Activated naive CD4-positive, alpha-beta T cell treated with anti-CD3 and anti-CD28 coated beads for 36 hours (primary cell): ENCODE results near the gene DCC. TPM values are rescaled to one million over a fixed set of nuclear protein-coding genes. Genes with fewer than 3 reads are reported as not detected.

Experiments
- CTCF ChIA-PET: fragments of 350-600 bp; sonication (Branson Sonifier 250); formaldehyde crosslinking; loops from one replicate; lab custom pipeline; 2021; ENCODE audit warnings: antibody characterized with exemption; lab: Charles Lee
- DNase-seq: peaks from one replicate; pipeline ENCODE4 v3.0.0-alpha.2; 2020
- H3K27ac Mint-ChIP-seq: one replicate; pipeline ENCODE4 v1.8.0; 2021; ENCODE audit warnings: mild to moderate bottlenecking, mixed read lengths
- H3K27me3 Mint-ChIP-seq: one replicate; pipeline ENCODE4 v1.8.0; 2021; ENCODE audit warnings: low read depth, mixed read lengths
- H3K36me3 Mint-ChIP-seq: one replicate; pipeline ENCODE4 v1.8.0; 2021; ENCODE audit warnings: low read depth, mixed read lengths
- H3K4me1 Mint-ChIP-seq: one replicate; pipeline ENCODE4 v1.8.0; 2021; ENCODE audit warnings: low read depth, mixed read lengths
- H3K4me3 Mint-ChIP-seq: one replicate; pipeline ENCODE4 v1.8.0; 2021; ENCODE audit warnings: mild to moderate bottlenecking, moderate library complexity, mixed read lengths
- H3K9me3 Mint-ChIP-seq: one replicate; pipeline ENCODE4 v1.8.0; 2021; ENCODE audit warnings: mixed read lengths
- intact Hi-C: fragments of 100-400 bp; cut with micrococcal nuclease; formaldehyde crosslinking; loops from one replicate; pipeline ENCODE4 v1.15.1; 2023
- total RNA-seq, 2 experiments: library from RNA; stranded (reverse); gene quantifications; one replicate each; pipeline ENCODE4 v1.2.3, GENCODE V29; 2021

Gene DCC
- total RNA-seq, 2 experiments from 2014 or later, result not detected

DNA sequence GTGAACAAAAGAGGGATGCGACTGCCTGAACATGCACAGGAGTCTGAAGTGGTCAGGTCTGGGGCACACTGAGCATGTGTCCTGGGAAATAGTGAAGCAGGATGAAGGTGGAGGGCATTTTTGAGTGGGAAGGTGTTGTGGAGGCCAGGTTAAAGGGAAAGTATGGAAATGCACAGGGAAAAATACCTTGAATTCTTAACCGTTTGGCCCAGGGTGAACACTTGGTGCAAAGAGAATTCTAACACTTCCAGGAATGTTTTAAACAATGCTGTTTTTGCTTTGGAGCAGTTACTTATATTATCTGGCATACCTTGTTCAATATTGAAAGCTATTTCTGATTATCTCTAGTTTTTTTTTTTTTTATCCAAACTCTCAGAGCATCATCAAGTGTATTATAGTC lies 623.5 kb downstream of the DCC start:
- CTCF ChIA-PET, result no interaction called here
- no peak for DNase-seq

DNA sequence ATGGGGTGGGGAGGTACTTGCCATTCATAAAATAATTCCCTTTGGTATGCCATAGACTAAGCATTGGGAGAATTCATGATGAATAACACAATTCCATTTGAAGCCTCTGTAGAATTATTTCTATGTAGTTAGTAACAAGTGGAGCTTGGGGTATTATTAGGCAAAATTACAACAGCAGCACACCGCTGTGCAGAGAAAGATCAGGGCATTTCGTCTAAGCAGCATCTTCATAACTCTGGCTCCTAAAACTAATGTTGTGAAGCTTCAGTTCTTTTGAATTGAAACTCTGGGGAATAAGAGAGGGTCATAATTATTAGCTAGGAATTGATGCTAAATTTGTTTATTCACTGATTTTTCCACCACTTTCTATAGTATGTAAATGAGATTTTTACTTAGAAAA lies 630.7 kb downstream of the DCC start:
- no peak overlapping the region for H3K4me3 Mint-ChIP-seq
- H3K36me3 Mint-ChIP-seq, result no peaks in the 10 kb centered on the region
- DNase-seq, result no peak
- H3K27ac Mint-ChIP-seq, result no peak overlapping the region
- H3K4me1 Mint-ChIP-seq, result no peaks in the 10 kb centered on the region
- H3K9me3 Mint-ChIP-seq, result peaks cover 4% of the 10 kb centered on the region
- CTCF ChIA-PET, result interaction anchor here (0.7 kb wide), 1 partner anchor 220 kb away, joined by 3 read pairs; no protein-coding TSS in a partner anchor
- no peaks in the 10 kb centered on the region for H3K27me3 Mint-ChIP-seq
- intact Hi-C loops, result no loop called here

More for the DNA sequence above, 623.5 kb downstream of the DCC start:
- H3K9me3 Mint-ChIP-seq, result peaks cover 4% of the 10 kb centered on the region
- H3K4me3 Mint-ChIP-seq, result no peak overlapping the region
- intact Hi-C loops, result no loop called here
- no peaks in the 10 kb centered on the region for H3K36me3 Mint-ChIP-seq
- no peak overlapping the region for H3K27ac Mint-ChIP-seq
- H3K4me1 Mint-ChIP-seq, result no peaks in the 10 kb centered on the region
- no peaks in the 10 kb centered on the region for H3K27me3 Mint-ChIP-seq

DNA sequence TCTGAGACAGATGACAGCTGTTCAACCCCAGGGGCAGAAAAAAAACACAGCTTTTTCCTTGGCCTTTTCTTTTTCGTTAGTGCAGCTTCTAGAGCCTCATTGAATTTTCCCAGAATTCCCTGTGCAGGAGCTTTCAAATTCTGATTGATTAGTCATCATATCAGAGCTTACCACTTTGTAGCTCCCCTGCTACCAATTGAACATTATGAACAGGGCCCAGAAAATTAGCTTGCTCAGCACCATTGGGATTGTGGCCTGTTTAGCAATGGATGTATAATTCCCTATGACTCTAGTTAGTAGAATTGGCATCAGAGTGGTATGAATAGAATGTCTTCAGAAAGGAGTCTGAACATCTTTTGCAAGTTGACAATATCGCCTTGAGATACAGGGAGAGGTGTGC lies 631.1 kb downstream of the DCC start:
- Mint-ChIP-seq H3K9me3 (peaks cover 4% of the 10 kb centered on the region), H3K27ac (no peak overlapping the region), H3K4me3 (no peak overlapping the region), H3K4me1 (no peaks in the 10 kb centered on the region), H3K36me3 (no peaks in the 10 kb centered on the region), H3K27me3 (no peaks in the 10 kb centered on the region)
- intact Hi-C loops, result no loop called here
- CTCF ChIA-PET, result interaction anchor here (0.7 kb wide), 1 partner anchor 220 kb away, joined by 3 read pairs; no protein-coding TSS in a partner anchor
- no peak for DNase-seq

DNA sequence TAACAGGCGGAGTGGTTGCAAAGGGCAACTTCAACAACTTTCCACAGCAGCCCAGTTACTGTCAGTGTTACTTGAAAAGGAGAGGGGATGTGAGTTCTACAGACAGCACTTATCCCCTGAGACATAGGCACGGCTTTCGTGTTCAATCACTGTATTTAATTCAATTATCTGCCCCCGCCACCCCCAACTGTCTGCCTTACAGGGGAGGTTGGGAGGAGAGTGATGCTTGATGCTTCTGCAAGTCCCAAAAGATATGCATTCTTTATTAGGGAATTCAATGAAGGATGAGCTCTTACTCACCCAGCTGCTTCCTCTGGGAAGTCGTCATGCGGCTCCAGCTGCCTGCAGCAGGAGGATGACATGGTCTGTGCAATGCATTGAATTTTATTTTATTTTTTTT lies 639.9 kb downstream of the DCC start:
- peaks cover 7% of the 10 kb centered on the region for H3K9me3 Mint-ChIP-seq
- no peaks in the 10 kb centered on the region for H3K4me1 Mint-ChIP-seq
- CTCF ChIA-PET, result no interaction called here
- H3K4me3 Mint-ChIP-seq, result no peak overlapping the region
- H3K36me3 Mint-ChIP-seq, result no peaks in the 10 kb centered on the region
- intact Hi-C loops, result no loop called here
- DNase-seq, result no peak
- H3K27me3 Mint-ChIP-seq, result no peaks in the 10 kb centered on the region
- H3K27ac Mint-ChIP-seq, result no peak overlapping the region

DNA sequence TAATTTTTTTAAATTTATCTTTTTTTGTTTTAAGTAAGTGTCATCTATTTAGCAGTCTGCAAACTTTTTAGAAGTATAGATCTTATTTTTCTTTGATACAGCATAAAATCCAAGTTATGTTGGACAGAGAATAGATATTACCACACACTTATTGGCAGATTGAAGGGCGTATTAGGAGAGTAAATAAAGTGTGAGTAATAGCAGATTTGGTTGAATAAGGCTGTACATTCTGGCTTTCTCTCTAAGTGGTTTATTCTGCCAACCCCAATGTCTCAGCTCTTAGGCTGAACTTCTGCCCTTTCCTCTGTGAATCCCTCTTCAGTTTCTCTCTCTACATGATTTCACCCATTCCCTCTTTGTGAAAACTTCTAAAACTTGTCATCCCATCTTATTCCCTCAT lies 651.2 kb downstream of the DCC start:
- no peak for DNase-seq
- no peaks in the 10 kb centered on the region for H3K9me3 Mint-ChIP-seq
- intact Hi-C loops, result no loop called here
- H3K36me3 Mint-ChIP-seq, result no peaks in the 10 kb centered on the region
- no peaks in the 10 kb centered on the region for H3K4me1 Mint-ChIP-seq
- no peak overlapping the region for H3K4me3 Mint-ChIP-seq
- no peak overlapping the region for H3K27ac Mint-ChIP-seq
- H3K27me3 Mint-ChIP-seq, result no peaks in the 10 kb centered on the region
- CTCF ChIA-PET, result no interaction called here

DNA sequence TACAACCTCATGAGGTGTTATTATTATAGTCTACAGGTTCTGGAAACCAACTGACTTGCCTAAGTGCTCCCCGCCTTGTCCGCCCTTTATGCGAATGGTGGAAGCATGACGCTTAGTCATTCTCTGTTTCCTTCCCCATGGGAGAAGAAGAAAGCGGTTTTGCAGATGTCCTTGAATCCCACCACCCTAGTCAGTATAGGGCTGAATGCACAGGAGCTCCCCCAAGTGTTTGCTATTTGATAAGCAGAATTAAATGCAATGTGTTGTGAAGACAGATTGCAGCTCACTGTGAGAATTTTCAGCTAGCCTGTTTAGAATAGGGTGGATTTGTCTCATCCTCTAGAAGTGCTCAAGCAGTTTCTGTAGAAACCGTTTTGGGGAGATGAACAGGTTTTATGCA lies 652.0 kb downstream of the DCC start:
- Mint-ChIP-seq H3K4me3 (no peak overlapping the region), H3K27me3 (no peaks in the 10 kb centered on the region), H3K4me1 (no peaks in the 10 kb centered on the region), H3K27ac (no peak overlapping the region), H3K9me3 (no peaks in the 10 kb centered on the region), H3K36me3 (no peaks in the 10 kb centered on the region)
- intact Hi-C loops, result no loop called here
- DNase-seq, result no peak
- CTCF ChIA-PET, result no interaction called here

DNA sequence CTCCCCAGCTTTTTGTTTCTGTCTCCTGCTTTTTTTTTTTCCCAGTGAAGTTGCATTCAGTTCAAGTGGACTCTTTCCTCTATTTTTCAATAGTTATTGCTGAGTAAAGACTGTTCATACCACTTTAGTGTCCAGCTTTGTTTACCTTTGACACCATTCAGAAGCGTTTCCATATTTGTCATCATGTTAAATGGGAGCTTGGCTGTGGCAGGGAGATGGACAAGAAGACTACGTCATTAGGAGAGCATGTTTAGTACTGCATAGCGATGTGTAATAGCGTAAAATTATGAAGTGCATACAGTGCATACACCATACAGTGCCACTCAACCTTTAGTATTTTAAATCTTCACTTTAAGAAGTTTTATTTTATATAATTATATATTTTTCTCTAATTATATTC lies 655.9 kb downstream of the DCC start:
- Mint-ChIP-seq H3K9me3 (no peaks in the 10 kb centered on the region), H3K27me3 (no peaks in the 10 kb centered on the region), H3K4me3 (no peak overlapping the region), H3K4me1 (no peaks in the 10 kb centered on the region), H3K27ac (no peak overlapping the region), H3K36me3 (no peaks in the 10 kb centered on the region)
- CTCF ChIA-PET, result no interaction called here
- intact Hi-C loops, result no loop called here
- no peak for DNase-seq

DNA sequence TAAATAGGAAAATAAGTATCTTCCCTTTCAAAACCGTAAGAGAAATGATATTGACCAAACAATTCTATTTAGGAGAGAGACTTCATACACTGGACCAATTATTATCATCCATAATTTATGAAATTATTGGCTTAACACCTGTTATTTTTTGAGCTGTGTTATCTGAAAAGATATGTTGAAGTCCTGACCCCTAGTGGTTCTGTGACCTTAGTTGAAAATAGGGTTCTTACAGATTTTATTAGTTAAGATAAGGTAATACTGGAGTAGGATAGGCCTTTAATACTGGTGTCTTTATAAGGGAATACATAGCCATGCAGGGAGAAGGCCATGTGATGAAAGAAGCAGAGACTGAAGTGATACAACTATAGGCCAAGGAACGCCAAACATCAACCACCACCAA lies 659.6 kb downstream of the DCC start:
- intact Hi-C loops, result no loop called here
- no peak overlapping the region for H3K27ac Mint-ChIP-seq
- peaks cover 3% of the 10 kb centered on the region for H3K9me3 Mint-ChIP-seq
- no peaks in the 10 kb centered on the region for H3K27me3 Mint-ChIP-seq
- no peak overlapping the region for H3K4me3 Mint-ChIP-seq
- CTCF ChIA-PET, result no interaction called here
- no peak for DNase-seq
- H3K36me3 Mint-ChIP-seq, result no peaks in the 10 kb centered on the region
- H3K4me1 Mint-ChIP-seq, result no peaks in the 10 kb centered on the region

DNA sequence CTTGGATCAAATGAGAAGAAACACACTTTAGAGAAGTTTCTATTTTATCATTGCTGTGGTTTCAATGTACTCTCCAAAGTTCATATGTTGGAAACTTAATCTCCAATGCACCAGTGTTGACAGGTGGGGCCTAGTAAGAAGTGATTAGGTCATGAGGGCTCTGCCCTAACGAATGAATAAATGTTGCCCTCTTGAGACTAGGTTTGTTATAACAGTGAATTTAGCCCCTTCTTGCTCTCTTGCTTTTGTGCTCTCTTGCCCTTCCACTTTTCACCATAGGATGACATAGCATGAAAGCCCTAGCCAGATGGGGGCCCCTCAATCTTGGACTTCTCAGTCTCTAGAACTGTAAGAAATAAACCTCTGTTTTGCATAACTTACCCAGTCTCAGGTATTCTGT lies 664.8 kb downstream of the DCC start:
- Mint-ChIP-seq H3K9me3 (peaks cover 3% of the 10 kb centered on the region), H3K36me3 (no peaks in the 10 kb centered on the region), H3K27ac (no peak overlapping the region), H3K4me1 (no peaks in the 10 kb centered on the region), H3K27me3 (no peaks in the 10 kb centered on the region), H3K4me3 (no peak overlapping the region)
- intact Hi-C loops, result no loop called here
- DNase-seq, result no peak
- CTCF ChIA-PET, result no interaction called here

DNA sequence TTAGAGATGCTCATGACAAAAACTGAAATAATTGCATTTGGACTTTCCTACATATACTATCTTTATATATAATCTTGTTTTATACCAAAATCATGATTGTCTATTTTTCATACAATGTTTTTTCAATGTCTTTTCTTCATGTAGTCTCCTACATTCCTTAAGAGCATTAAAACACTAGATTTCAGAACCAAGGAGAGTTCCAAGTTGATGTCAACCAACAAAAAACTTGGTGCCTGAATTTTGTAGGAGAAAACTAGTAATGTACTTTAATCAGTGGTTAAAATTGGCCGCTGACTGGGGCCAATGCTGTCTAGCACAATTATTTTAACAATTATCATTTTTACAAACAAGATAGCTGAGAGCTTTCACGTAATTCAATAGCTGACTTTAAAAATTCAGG lies 678.8 kb downstream of the DCC start:
- intact Hi-C loops, result no loop called here
- Mint-ChIP-seq H3K27ac (no peak overlapping the region), H3K4me3 (no peak overlapping the region), H3K27me3 (no peaks in the 10 kb centered on the region), H3K9me3 (no peaks in the 10 kb centered on the region), H3K4me1 (no peaks in the 10 kb centered on the region), H3K36me3 (no peaks in the 10 kb centered on the region)
- CTCF ChIA-PET, result interaction anchor here (0.7 kb wide), 1 partner anchor 279 kb away, joined by 3 read pairs; no protein-coding TSS in a partner anchor
- no peak for DNase-seq

DNA sequence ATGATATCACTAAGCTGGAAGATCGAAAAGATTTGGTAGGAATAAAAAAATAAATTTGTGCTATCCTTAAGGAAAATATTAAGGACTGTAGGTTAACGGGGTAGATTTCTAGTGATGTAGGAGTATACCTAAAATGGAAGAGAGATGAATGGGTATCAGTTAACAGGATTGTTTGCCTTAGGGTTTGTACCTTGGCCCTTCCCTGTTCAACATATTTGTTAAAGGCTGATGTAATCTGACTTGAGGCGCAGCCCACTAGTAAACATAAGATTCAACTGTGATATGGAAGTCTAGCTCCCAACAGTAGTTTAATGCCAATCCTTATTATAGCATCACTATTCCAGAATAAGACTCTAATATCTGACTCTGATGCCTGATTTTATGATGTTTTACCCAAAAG lies 685.2 kb downstream of the DCC start:
- Mint-ChIP-seq H3K36me3 (no peaks in the 10 kb centered on the region), H3K4me3 (no peak overlapping the region), H3K4me1 (no peaks in the 10 kb centered on the region), H3K9me3 (peaks cover 1% of the 10 kb centered on the region), H3K27ac (no peak overlapping the region), H3K27me3 (no peaks in the 10 kb centered on the region)
- no peak for DNase-seq
- CTCF ChIA-PET, result no interaction called here
- intact Hi-C loops, result no loop called here

DNA sequence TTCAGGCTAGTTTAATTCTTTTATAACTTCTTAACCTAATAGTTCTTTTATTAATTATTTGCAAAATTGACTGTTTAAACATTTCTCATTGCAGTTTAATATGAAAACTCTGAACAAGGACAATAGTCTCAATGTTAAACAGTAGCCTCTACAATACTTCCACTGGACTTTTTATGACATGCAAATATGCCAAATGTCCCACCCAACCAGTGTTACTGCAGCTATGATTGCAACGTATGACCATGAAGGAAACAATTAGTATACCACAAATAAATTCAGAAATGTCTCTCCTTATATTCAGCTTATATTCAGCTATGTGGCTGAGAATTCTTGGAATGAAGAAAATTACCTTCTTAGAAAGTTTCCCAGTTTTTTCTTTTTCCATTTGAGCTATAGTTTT lies 688.6 kb downstream of the DCC start:
- CTCF ChIA-PET, result no interaction called here
- H3K36me3 Mint-ChIP-seq, result no peaks in the 10 kb centered on the region
- no peaks in the 10 kb centered on the region for H3K4me1 Mint-ChIP-seq

DNA sequence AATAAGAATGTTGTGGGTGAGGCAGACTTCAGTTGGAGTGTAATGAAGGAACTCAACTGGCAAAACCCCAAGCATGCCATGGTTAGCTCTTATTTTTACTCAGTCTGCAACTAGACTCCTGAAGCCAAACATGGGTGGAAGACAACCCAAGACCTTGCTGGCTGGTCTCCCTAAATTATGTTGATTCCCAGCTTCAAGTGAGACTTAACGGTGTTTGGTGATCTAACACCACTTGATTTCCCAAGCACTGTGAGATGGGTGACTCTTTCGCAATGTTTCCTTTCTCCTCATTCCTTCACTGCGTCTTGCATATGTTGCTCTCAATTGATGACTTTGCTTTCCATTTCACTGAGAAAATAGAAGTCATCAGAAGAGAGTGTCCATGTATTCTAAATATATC lies 693.1 kb downstream of the DCC start:
- Mint-ChIP-seq H3K27me3 (no peaks in the 10 kb centered on the region), H3K4me3 (no peak overlapping the region), H3K9me3 (peaks cover 1% of the 10 kb centered on the region), H3K4me1 (no peaks in the 10 kb centered on the region), H3K36me3 (no peaks in the 10 kb centered on the region), H3K27ac (no peak overlapping the region)
- CTCF ChIA-PET, result no interaction called here
- intact Hi-C loops, result no loop called here
- no peak for DNase-seq

More for the DNA sequence above, 688.6 kb downstream of the DCC start:
- H3K27me3 Mint-ChIP-seq, result no peaks in the 10 kb centered on the region
- intact Hi-C loops, result no loop called here
- no peak overlapping the region for H3K27ac Mint-ChIP-seq
- no peak for DNase-seq
- H3K4me3 Mint-ChIP-seq, result no peak overlapping the region
- H3K9me3 Mint-ChIP-seq, result peaks cover 1% of the 10 kb centered on the region

DNA sequence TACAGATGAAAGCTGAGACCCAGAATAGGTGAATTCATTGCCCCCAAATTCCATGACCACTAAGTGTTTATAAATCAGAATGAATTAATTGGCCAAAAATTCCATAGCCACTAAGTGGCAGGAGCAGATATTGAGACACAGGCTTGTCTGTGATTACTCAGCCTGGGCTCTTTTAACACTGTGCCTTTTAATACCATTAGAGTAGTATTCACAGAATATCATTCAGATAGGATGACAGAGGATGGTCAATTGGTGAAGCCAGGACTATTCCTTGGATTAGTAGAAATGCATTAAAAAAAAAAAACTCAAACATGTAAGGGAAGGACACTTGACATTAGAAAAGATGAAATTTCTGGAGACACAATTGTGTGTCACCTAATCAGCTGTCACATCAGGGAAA lies 698.6 kb downstream of the DCC start:
- Mint-ChIP-seq H3K4me1 (no peaks in the 10 kb centered on the region), H3K27me3 (no peaks in the 10 kb centered on the region), H3K27ac (no peak overlapping the region), H3K36me3 (no peaks in the 10 kb centered on the region), H3K9me3 (peaks cover 5% of the 10 kb centered on the region), H3K4me3 (no peak overlapping the region)
- intact Hi-C loops, result no loop called here
- CTCF ChIA-PET, result no interaction called here
- DNase-seq, result no peak
